NB4 (cell line): ENCODE data around the gene MEIS1.

ENCODE experiments used
- CTCF ChIP-seq: IDR thresholded peaks from one replicate; pipeline ENCODE4 v1.5.1; 2012; ENCODE audit warnings: low read depth, low read length
- POLR2A ChIP-seq: IDR thresholded peaks from 2 replicates; pipeline ENCODE4 v1.6.1; 2011; ENCODE audit warnings: mild to moderate bottlenecking; ENCODE audit not compliant: insufficient read length; ENCODE audit errors: extremely low read depth

- no peak for TF ChIP-seq POLR2A
- no peak for TF ChIP-seq CTCF
Observed at GRCh38 chr2:66573821-66574233, 138.9 kb downstream of the MEIS1 start.
